HEK293 (cell line): ENCODE results near the gene CEP112.

Experiments
- CTCF ChIA-PET: fragments of 350-600 bp; formaldehyde crosslinking; extraction: SDS; loops from one replicate; lab custom pipeline; 2021; ENCODE audit warnings: antibody characterized with exemption; lab: Yijun Ruan, JAX
- POLR2A ChIA-PET: fragments of 300-600 bp; formaldehyde crosslinking; extraction: SDS; loops from one replicate; lab custom pipeline; 2020; ENCODE audit warnings: antibody characterized with exemption, inconsistent platforms; lab: Yijun Ruan, JAX
- H3K27ac ChIP-seq: fragments of 200-500 bp; sonication (Bioruptor generic); 2 replicates; pipeline ENCODE4 v1.5.1; 2014; ENCODE audit warnings: low read depth, low read length, control low read depth, inconsistent platforms; ENCODE audit errors: extremely low read depth
- H3K36me3 ChIP-seq, 2 experiments: fragments of 200-500 bp in 1 of 2; sonication (Bioruptor generic) in 1 of 2; 1 replicate in 1 of 2; 2 replicates in 1 of 2; pipeline ENCODE4 v1.5.1; 2014 to 2017; ENCODE audit warnings: inconsistent platforms in 2 of 2, low read length in 2 of 2; ENCODE audit not compliant: control insufficient read depth in 2 of 2, insufficient read depth in 1 of 2
- H3K4me1 ChIP-seq: fragments of 200-500 bp; sonication (Bioruptor generic); 2 replicates; pipeline ENCODE4 v1.5.1; 2014; ENCODE audit warnings: mild to moderate bottlenecking, low read length, inconsistent platforms; ENCODE audit not compliant: control insufficient read depth, insufficient read depth
- H3K4me3 ChIP-seq: 2 replicates; pipeline ENCODE4 v1.5.1; 2011; ENCODE audit warnings: low read depth, mild to moderate bottlenecking, control low read depth, low read length, moderate library complexity
- H3K9me3 ChIP-seq: fragments of 200-500 bp; sonication (Bioruptor generic); 2 replicates; pipeline ENCODE4 v1.5.1; 2014; ENCODE audit warnings: low read depth, low read length, inconsistent platforms; ENCODE audit not compliant: control insufficient read depth, insufficient read depth
- BCL11A ChIP-seq: fragments of 450-650 bp; formaldehyde crosslinking; IDR thresholded peaks from 2 replicates; pipeline ENCODE4 v1.5.1; 2016; ENCODE audit warnings: low read depth, missing biosample characterization, missing genetic modification characterization
- FEZF1 ChIP-seq: fragments of 450-650 bp; formaldehyde crosslinking; IDR thresholded peaks from 2 replicates; pipeline ENCODE4 v1.5.1; 2016; ENCODE audit warnings: missing biosample characterization, missing genetic modification characterization
- GFI1B ChIP-seq: fragments of 450-650 bp; formaldehyde crosslinking; IDR thresholded peaks from 2 replicates; pipeline ENCODE4 v1.5.1; 2016; ENCODE audit warnings: missing biosample characterization, missing genetic modification characterization
- HOXD13 ChIP-seq: sonication (generic); formaldehyde crosslinking; IDR thresholded peaks from 2 replicates; pipeline ENCODE4 v1.8.0; 2022; ENCODE audit warnings: missing genetic modification reagents, borderline replicate concordance
- KLF7 ChIP-seq: fragments of 450-650 bp; formaldehyde crosslinking; IDR thresholded peaks from 2 replicates; pipeline ENCODE4 v1.5.1; 2016; ENCODE audit warnings: missing biosample characterization, missing genetic modification characterization, borderline replicate concordance
- MYNN ChIP-seq: fragments of 450-650 bp; formaldehyde crosslinking; IDR thresholded peaks from 2 replicates; pipeline ENCODE4 v1.5.1; 2016; ENCODE audit warnings: missing biosample characterization, missing genetic modification characterization, borderline replicate concordance
- OSR2 ChIP-seq: fragments of 450-650 bp; formaldehyde crosslinking; IDR thresholded peaks from 2 replicates; pipeline ENCODE4 v1.5.1; 2016; ENCODE audit warnings: missing biosample characterization, missing genetic modification characterization
- RBAK ChIP-seq: fragments of 450-650 bp; formaldehyde crosslinking; IDR thresholded peaks from 2 replicates; pipeline ENCODE4 v1.5.1; 2016; ENCODE audit warnings: missing biosample characterization, missing genetic modification characterization
- YY1 ChIP-seq: fragments of 450-650 bp; formaldehyde crosslinking; IDR thresholded peaks from 2 replicates; pipeline ENCODE4 v1.5.1; 2018; ENCODE audit warnings: missing biosample characterization, missing genetic modification characterization
- ZIC2 ChIP-seq: fragments of 450-650 bp; formaldehyde crosslinking; IDR thresholded peaks from 2 replicates; pipeline ENCODE4 v1.5.1; 2016; ENCODE audit warnings: missing biosample characterization, missing genetic modification characterization
- ZNF133 ChIP-seq: fragments of 450-650 bp; formaldehyde crosslinking; IDR thresholded peaks from 2 replicates; pipeline ENCODE4 v1.5.1; 2016; ENCODE audit warnings: missing biosample characterization, missing genetic modification characterization
- ZNF138 ChIP-seq: fragments of 450-650 bp; formaldehyde crosslinking; IDR thresholded peaks from 2 replicates; pipeline ENCODE4 v1.5.1; 2016; ENCODE audit warnings: missing biosample characterization, missing genetic modification characterization, borderline replicate concordance
- ZNF157 ChIP-seq: fragments of 450-650 bp; formaldehyde crosslinking; IDR thresholded peaks from 2 replicates; pipeline ENCODE4 v1.5.1; 2016; ENCODE audit warnings: missing biosample characterization, missing genetic modification characterization
- ZNF239 ChIP-seq: fragments of 450-650 bp; formaldehyde crosslinking; IDR thresholded peaks from 2 replicates; pipeline ENCODE4 v1.5.1; 2016; ENCODE audit warnings: missing biosample characterization, missing genetic modification characterization
- ZNF280C ChIP-seq: fragments of 450-650 bp; formaldehyde crosslinking; IDR thresholded peaks from 2 replicates; pipeline ENCODE4 v1.5.1; 2016; ENCODE audit warnings: missing biosample characterization, missing genetic modification characterization
- ZNF529 ChIP-seq: fragments of 450-650 bp; formaldehyde crosslinking; IDR thresholded peaks from 2 replicates; pipeline ENCODE4 v1.5.1; 2017; ENCODE audit warnings: missing genetic modification characterization, missing biosample characterization; ENCODE audit not compliant: insufficient replicate concordance
- ZNF549 ChIP-seq: fragments of 450-650 bp; IDR thresholded peaks from 2 replicates; pipeline ENCODE4 v1.5.1; 2018; ENCODE audit warnings: missing biosample characterization, missing genetic modification characterization, mild to moderate bottlenecking, inconsistent platforms, moderate library complexity
- ZNF600 ChIP-seq: fragments of 450-650 bp; formaldehyde crosslinking; IDR thresholded peaks from 2 replicates; pipeline ENCODE4 v1.5.1; 2016; ENCODE audit warnings: missing biosample characterization, missing genetic modification characterization
- ZNF76 ChIP-seq: fragments of 450-650 bp; formaldehyde crosslinking; IDR thresholded peaks from 2 replicates; pipeline ENCODE4; 2016; ENCODE audit warnings: low read depth, missing biosample characterization, missing genetic modification characterization, borderline replicate concordance
- ZSCAN30 ChIP-seq: fragments of 450-650 bp; IDR thresholded peaks from 2 replicates; pipeline ENCODE4 v1.5.1; 2018; ENCODE audit warnings: missing biosample characterization, mild to moderate bottlenecking, missing genetic modification characterization, moderate library complexity
- TF ChIP-seq, protein P1 (sequence below): fragments of 450-650 bp; formaldehyde crosslinking; IDR thresholded peaks from 2 replicates; pipeline ENCODE4 v1.5.1; 2016; ENCODE audit warnings: missing biosample characterization, missing genetic modification characterization
- TF ChIP-seq, protein P2 (sequence below): fragments of 450-650 bp; formaldehyde crosslinking; IDR thresholded peaks from 2 replicates; pipeline ENCODE4 v1.5.1; 2017; ENCODE audit warnings: missing biosample characterization, missing genetic modification characterization
- TF ChIP-seq, protein P3 (sequence below): fragments of 450-650 bp; formaldehyde crosslinking; IDR thresholded peaks from 2 replicates; pipeline ENCODE4 v1.5.1; 2016; ENCODE audit warnings: missing biosample characterization, missing genetic modification characterization, borderline replicate concordance

The CEP112 gene

DNA sequence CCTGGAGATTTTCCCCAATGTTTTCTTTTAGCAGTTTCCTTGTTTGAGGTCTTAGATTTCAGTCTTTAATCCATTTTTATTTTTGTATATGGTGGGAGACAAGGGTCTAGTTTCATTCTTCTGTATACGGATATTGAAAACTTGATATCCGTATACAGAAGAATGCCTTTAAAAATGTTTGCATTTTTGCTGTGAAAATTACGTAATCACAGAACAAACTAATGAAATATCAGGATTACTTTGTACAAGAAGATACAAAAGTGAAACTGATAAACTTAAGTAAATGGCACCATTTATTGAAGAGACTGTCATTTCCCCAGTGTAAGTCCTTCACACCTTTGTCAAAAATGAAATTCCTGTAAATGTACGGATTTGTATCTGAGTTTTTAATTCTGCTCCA lies 13.3 kb downstream of the CEP112 start:
- Histone ChIP-seq H3K4me3 (no peak overlapping the region), H3K4me1 (peaks cover 15% of the 10 kb centered on the region; the same call in 1 of the 2 replicates), H3K27ac (no peak overlapping the region), H3K9me3 (no peaks in the 10 kb centered on the region), H3K36me3 (peaks cover 37 to 49% of the 10 kb centered on the region in 2 experiments)
- ChIA-PET CTCF (interaction anchor here (1.3 kb wide), 1 partner anchor 13 kb away, joined by 4 read pairs; no protein-coding TSS in a partner anchor), POLR2A (no interaction called here)
- TF ChIP-seq ZNF529 (tag by site-specific recombination) (peak; percentile 4), BCL11A (tag by site-specific recombination) (no peak)

GRCh38 chr17:66177048-66177447 lies 14.9 kb downstream of the CEP112 start:
- Histone ChIP-seq H3K4me3 (no peak overlapping the region), H3K4me1 (peaks cover 15% of the 10 kb centered on the region; the same call in 1 of the 2 replicates), H3K9me3 (no peaks in the 10 kb centered on the region), H3K36me3 (peaks cover 31 to 37% of the 10 kb centered on the region in 2 experiments), H3K27ac (no peak overlapping the region)
- TF ChIP-seq, protein P1, sequence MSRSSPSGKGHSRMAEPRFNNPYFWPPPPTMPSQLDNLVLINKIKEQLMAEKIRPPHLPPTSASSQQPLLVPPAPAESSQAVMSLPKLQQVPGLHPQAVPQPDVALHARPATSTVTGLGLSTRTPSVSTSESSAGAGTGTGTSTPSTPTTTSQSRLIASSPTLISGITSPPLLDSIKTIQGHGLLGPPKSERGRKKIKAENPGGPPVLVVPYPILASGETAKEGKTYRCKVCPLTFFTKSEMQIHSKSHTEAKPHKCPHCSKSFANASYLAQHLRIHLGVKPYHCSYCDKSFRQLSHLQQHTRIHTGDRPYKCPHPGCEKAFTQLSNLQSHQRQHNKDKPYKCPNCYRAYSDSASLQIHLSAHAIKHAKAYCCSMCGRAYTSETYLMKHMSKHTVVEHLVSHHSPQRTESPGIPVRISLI: peak; percentile 79; the same call in 1 of the 2 replicates
- TF ChIP-seq ZNF600 (peak; percentile 34; the same call in 1 of the 2 replicates), ZNF133 (tag by site-specific recombination) (peak; percentile 68), OSR2 (peak; percentile 62), HOXD13 (CRISPR knock-in tag) (peak; percentile 32; the same call in 1 of the 2 replicates), KLF7 (no peak), FEZF1 (tag by site-specific recombination) (peak; percentile 97), YY1 (no peak)
- TF ChIP-seq, protein P2, sequence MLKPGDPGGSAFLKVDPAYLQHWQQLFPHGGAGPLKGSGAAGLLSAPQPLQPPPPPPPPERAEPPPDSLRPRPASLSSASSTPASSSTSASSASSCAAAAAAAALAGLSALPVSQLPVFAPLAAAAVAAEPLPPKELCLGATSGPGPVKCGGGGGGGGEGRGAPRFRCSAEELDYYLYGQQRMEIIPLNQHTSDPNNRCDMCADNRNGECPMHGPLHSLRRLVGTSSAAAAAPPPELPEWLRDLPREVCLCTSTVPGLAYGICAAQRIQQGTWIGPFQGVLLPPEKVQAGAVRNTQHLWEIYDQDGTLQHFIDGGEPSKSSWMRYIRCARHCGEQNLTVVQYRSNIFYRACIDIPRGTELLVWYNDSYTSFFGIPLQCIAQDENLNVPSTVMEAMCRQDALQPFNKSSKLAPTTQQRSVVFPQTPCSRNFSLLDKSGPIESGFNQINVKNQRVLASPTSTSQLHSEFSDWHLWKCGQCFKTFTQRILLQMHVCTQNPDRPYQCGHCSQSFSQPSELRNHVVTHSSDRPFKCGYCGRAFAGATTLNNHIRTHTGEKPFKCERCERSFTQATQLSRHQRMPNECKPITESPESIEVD (tag by site-specific recombination): 0 out of 2 replicates have a peak, but pooled peaks have one; percentile 31
- ChIA-PET CTCF (interaction anchor here (1.5 kb wide), 1 partner anchor 12 kb away, joined by 3 read pairs; no protein-coding TSS in a partner anchor), POLR2A (no interaction called here)

DNA sequence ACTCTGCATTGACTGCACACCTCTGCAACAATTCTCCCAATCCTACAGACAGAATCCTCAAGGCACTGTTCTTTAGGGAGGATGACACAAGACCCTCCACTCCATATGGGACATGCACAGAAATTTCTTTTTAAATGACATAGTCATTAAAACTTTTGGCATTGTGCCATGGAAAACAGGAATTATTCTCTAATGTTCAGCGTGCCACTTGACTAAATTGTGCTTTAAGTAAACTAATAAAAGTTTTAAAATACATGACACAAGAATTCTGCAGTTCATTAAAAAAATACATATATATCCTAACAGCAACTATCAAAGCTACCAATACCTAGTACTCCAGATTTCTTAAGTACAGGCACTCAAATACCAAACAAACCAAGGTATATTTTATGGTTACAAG lies 16.0 kb downstream of the CEP112 start:
- Histone ChIP-seq H3K4me1 (peaks cover 18% of the 10 kb centered on the region), H3K27ac (no peak overlapping the region), H3K36me3 (peaks cover 21 to 29% of the 10 kb centered on the region in 2 experiments), H3K4me3 (no peak overlapping the region), H3K9me3 (no peaks in the 10 kb centered on the region)
- POLR2A ChIA-PET: interaction anchor here (0.6 kb wide), 1 partner anchor 602 kb away, joined by 3 read pairs; no protein-coding TSS in a partner anchor
- CTCF ChIA-PET: interaction anchor here (0.6 to 1.5 kb wide), 5 partner anchors 9 to 944 kb away, joined by 3 to 4 read pairs (median 3); no protein-coding TSS in a partner anchor
- peak; percentile 55; the same call in 1 of the 2 replicates for TF ChIP-seq ZNF549 (tag by site-specific recombination)
- TF ChIP-seq, protein P3, sequence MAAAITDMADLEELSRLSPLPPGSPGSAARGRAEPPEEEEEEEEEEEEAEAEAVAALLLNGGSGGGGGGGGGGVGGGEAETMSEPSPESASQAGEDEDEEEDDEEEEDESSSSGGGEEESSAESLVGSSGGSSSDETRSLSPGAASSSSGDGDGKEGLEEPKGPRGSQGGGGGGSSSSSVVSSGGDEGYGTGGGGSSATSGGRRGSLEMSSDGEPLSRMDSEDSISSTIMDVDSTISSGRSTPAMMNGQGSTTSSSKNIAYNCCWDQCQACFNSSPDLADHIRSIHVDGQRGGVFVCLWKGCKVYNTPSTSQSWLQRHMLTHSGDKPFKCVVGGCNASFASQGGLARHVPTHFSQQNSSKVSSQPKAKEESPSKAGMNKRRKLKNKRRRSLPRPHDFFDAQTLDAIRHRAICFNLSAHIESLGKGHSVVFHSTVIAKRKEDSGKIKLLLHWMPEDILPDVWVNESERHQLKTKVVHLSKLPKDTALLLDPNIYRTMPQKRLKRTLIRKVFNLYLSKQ (tag by site-specific recombination): no peak
- no peak for TF ChIP-seq RBAK
- no peak for TF ChIP-seq ZNF138 (tag by site-specific recombination)
- no peak for TF ChIP-seq ZNF280C
- TF ChIP-seq ZSCAN30 (tag by site-specific recombination): 0 out of 2 replicates have a peak, but pooled peaks have one; percentile 22
- TF ChIP-seq ZNF157 (tag by site-specific recombination): no peak
- TF ChIP-seq ZIC2 (tag by site-specific recombination): no peak
- no peak for TF ChIP-seq MYNN (tag by site-specific recombination)
- no peak for TF ChIP-seq ZNF239
- TF ChIP-seq, protein P2 (tag by site-specific recombination): peak; percentile 88
- TF ChIP-seq ZNF76 (tag by site-specific recombination): no peak
- no peak for TF ChIP-seq GFI1B (tag by site-specific recombination)
